GM08714 (cell line): ENCODE measurements around the gene RBM33.

ENCODE experiments used
- H3K4me3 ChIP-seq: fragments of 200-500 bp; sonication (Bioruptor generic); 2 replicates; pipeline ENCODE4 v1.5.1; 2014; ENCODE audit warnings: mild to moderate bottlenecking, low read length, inconsistent platforms
- ZNF274 ChIP-seq: IDR thresholded peaks from 2 replicates; pipeline ENCODE4 v1.6.1; 2012; ENCODE audit warnings: mild to moderate bottlenecking, low read depth, low read length

Gene RBM33

DNA sequence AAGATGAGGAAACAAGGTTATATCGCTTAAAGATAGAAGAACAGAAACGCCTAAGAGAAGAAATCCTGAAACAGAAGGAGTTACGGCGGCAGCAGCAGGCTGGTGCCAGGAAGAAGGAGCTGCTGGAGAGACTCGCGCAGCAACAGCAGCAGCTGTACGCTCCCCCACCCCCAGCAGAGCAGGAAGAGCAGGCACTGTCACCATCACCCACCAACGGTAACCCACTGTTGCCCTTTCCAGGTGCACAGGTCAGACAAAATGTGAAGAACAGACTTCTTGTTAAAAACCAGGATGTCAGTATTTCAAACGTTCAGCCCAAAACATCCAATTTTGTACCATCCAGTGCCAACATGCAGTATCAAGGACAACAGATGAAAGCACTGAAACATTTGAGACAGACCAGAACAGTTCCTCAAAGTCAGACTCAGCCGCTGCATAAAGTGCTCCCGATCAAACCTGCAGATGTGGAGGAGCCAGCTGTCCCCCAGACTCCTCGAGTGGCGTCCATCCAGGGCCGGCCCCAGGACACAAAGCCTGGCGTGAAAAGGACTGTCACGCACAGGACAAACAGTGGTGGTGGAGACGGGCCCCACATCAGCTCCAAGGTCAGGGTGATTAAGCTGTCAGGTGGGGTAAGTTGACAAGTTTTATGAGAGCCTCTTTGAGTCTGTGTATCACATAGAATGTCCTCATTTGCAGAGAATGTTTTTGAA lies 100.7 kb downstream of the RBM33 start:
- no peak overlapping the region for H3K4me3 ChIP-seq
- TF ChIP-seq ZNF274 = no peak

GRCh38 chr7:155745737-155746136 lies 101.3 kb downstream of the RBM33 start:
- no peak overlapping the region for H3K4me3 ChIP-seq
- TF ChIP-seq ZNF274 = no peak

- H3K4me3 ChIP-seq = no peak overlapping the region
- TF ChIP-seq ZNF274 = no peak
Observed at GRCh38 chr7:155746188-155746587, 101.7 kb downstream of the RBM33 start.

DNA sequence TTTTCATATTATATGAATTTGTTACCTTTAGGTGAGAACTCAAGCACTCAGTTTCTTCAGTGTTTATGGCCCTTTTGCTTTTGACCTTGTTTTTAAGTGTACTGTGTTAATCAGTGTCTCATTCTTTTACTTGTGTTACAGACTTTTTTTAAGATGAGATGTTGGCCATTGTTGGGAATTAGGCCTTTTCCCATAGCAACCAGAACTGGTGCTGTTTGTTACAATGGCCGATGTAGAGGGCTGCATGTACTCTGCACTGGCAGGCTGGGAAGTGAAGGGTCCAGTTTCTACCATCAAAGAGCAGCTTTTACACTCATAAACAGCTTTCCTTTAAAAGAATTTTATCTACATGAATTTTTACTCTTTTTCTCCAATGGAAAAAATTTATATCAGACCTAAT lies 102.7 kb downstream of the RBM33 start:
- TF ChIP-seq ZNF274 = no peak
- H3K4me3 ChIP-seq = no peak overlapping the region

- H3K4me3 ChIP-seq = no peak overlapping the region
- TF ChIP-seq ZNF274 = no peak
Observed at GRCh38 chr7:155749578-155749977, 105.1 kb downstream of the RBM33 start.

DNA sequence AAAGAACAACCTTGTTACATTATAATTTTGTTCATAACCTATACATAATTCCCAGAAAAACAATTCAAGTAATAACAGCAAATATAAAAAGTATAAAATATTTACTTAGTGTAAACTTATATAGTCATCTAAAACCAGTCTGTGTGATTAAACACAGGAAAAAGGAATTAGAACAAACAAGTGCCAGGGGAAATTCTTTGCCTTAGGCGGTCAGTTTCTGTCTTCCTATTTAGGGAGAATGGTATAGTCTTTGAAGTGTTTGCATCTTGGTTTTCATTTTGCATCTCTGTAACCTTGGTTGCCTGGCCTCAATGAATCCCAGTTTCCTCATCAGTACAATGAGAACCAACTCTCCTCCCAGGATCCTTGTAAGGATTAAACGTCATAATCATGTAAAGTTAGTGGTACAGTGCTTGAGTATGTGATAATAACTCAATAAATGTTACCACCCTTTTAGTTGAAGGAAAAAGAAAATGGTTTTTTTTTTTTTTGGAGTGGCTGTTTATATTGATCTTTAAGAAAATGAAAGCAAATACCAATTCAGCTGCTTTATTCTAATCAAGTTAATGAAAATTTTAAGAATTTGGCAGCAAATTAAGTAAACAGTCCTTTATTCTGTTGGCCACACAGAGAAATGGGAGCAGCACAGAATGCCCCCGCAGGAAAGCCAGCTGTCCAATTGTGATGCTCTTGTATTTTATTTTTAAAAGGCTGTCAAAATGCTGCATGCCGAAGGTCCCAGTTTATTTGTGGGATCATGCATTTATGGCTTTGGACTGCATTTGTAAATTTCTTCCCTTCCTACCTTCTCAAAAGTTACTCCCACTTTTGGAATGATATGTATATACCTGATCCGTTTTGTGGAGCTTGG lies 106.0 kb downstream of the RBM33 start:
- TF ChIP-seq ZNF274 = no peak
- H3K4me3 ChIP-seq = no peak overlapping the region

DNA sequence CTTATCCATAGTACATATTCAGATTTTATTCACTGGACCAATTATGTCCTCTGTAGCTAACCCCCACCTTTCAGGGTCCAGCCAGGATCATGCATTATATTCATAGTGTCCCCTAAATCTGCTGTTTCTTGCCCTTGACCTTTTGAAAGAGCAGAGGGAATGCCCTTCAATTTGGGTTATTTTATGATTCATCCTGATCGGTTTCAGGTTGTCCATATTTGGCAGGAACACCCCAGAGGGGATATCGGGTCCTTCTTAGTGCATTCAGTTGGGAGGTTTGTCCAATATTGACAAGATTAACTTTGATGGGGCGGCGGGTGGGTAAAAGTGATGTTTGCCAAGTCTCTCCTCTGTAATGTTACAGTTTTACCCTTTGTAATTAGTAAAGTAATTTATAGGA lies 106.9 kb downstream of the RBM33 start:
- TF ChIP-seq ZNF274 = no peak
- no peak overlapping the region for H3K4me3 ChIP-seq

GRCh38 chr7:155752756-155753445 lies 108.4 kb downstream of the RBM33 start:
- H3K4me3 ChIP-seq = peak overlapping the region; percentile 24; the same call in 1 of the 2 replicates
- TF ChIP-seq ZNF274 = no peak

GRCh38 chr7:155753446-155753965 lies 109.0 kb downstream of the RBM33 start:
- peak overlapping the region; percentile 24; the same call in 1 of the 2 replicates for H3K4me3 ChIP-seq
- no peak for TF ChIP-seq ZNF274

GRCh38 chr7:155754165-155754564 lies 109.7 kb downstream of the RBM33 start:
- no peak overlapping the region for H3K4me3 ChIP-seq
- no peak for TF ChIP-seq ZNF274

DNA sequence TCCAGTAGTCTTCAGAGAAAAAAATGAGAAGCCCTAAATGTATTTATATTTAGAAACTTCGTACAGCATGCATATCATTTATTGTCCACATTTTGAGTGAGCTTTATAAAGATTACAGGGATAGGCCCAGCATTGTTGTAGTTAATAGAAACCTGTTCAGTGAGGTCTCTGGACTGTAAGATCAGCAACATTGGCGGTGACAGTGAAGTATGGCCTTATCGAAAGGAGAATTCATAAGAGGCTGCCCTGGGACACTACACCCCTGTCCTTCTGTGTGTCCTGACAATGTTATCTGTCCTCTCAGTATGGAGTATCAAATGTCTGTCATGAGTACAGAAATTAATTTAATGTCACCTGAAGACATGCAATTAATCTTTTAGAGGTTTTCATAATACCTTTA lies 110.6 kb downstream of the RBM33 start:
- TF ChIP-seq ZNF274 = no peak
- no peak overlapping the region for H3K4me3 ChIP-seq

GRCh38 chr7:155756322-155756721 lies 111.9 kb downstream of the RBM33 start:
- no peak overlapping the region for H3K4me3 ChIP-seq
- no peak for TF ChIP-seq ZNF274

DNA sequence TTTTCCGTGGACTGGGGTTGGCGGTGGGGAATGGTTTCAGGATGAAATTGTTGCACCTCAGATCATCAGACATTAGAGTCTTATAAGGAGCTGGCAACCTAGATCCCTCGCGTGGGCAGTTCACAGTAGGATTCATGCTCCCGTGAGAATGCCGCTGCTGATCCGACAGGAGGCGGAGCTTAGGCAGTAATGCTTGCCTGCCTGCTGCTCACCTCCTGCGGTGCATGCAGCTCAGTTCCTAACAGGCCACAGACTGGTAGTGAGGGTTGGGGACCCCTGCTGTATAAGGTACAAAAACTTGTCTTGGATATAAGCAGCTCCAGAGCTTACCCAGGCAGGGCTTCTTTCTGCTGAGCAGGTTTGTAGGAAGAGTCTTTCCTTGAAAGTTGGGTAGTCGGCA lies 113.9 kb downstream of the RBM33 start:
- no peak for TF ChIP-seq ZNF274
- H3K4me3 ChIP-seq = no peak overlapping the region

GRCh38 chr7:155759740-155760430 lies 115.4 kb downstream of the RBM33 start:
- H3K4me3 ChIP-seq = no peak overlapping the region

More at GRCh38 chr7:155759740-155760430, 115.4 kb downstream of the RBM33 start:
- no peak for TF ChIP-seq ZNF274
